Adrenal gland (tissue), 5 donors: ENCODE data around the gene MED27.

Experiments
- CTCF ChIP-seq, 6 experiments: fragments of 450-650 bp in 4 of 6; fragments of 200-600 bp in 2 of 6; sonication (generic) in 1 of 6; IDR thresholded peaks; 1 replicate in 5 of 6; 2 replicates in 1 of 6; pipeline versions ENCODE4 v1.5.1 to v1.8.0; 2016 to 2021; ENCODE audit warnings: antibody characterized with exemption in 6 of 6, mild to moderate bottlenecking in 2 of 6, moderate library complexity in 1 of 6
- POLR2A ChIP-seq, 2 donors: fragments of 450-650 bp; IDR thresholded peaks; one replicate each; pipeline ENCODE4 v1.6.1; 2017; ENCODE audit warnings: antibody characterized with exemption in 2 of 2, mild to moderate bottlenecking in 2 of 2, moderate library complexity in 1 of 2
- donor health status: DM: no; HTN: no; CAD: no.

- TF ChIP-seq CTCF (IDR thresholded peaks at IDR 0.05): no peak
- no peak for TF ChIP-seq POLR2A (IDR thresholded peaks at IDR 0.05)
These were observed 210.9 kb downstream of the MED27 start for GRCh38 chr9:131868766-131869165.
